Eye (tissue), 1 donor: ENCODE data around the gene USP47.
A peak's percentile ranks its signal among the peaks of the same experiment; 100 is the strongest.

Source experiments
- DNase-seq: peaks from one replicate; pipeline ENCODE4 v3.0.0-alpha.2; 2015

Gene USP47

DNA sequence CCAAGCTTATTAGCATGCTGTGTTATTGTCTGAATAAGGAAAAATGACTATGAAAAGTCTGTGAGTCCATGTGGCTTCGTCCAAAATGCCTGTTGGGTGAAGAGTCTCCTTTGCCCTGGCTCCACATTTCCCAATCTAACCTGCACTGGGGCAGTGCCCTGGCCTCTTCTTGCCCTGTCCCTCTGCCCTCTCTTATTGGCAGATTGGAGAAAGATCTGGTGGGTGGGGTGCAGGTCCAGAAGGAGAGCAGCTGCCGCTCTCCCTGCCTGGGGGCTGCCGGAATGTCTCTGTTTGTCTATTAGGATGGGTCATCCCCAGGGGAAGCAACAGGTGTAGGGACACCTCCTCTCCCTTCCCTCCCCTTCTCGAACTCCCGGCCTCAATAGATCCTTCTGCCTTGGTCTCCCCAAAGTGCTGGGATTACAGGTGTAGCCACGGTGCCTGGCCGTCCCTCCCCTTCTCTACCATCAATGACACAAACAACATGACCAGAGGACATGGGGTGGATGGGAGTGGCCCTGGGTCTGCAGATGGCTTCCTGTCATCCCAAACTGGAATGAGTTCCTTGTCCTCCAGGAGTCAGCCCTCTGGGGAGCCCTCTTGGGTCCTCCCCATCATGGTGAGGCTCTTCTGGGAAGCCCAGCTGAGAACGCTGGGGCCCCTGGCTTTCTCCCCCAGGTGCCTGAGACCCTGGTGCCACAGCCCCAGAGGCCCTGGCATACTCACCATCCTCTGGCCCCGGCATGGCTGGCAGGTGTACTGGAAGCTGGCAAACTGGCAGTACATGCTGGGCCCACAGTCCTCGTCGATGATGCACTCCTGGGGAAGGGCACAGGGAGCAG is 126.1 kb downstream of the USP47 start:
- no peak for DNase-seq

DNA sequence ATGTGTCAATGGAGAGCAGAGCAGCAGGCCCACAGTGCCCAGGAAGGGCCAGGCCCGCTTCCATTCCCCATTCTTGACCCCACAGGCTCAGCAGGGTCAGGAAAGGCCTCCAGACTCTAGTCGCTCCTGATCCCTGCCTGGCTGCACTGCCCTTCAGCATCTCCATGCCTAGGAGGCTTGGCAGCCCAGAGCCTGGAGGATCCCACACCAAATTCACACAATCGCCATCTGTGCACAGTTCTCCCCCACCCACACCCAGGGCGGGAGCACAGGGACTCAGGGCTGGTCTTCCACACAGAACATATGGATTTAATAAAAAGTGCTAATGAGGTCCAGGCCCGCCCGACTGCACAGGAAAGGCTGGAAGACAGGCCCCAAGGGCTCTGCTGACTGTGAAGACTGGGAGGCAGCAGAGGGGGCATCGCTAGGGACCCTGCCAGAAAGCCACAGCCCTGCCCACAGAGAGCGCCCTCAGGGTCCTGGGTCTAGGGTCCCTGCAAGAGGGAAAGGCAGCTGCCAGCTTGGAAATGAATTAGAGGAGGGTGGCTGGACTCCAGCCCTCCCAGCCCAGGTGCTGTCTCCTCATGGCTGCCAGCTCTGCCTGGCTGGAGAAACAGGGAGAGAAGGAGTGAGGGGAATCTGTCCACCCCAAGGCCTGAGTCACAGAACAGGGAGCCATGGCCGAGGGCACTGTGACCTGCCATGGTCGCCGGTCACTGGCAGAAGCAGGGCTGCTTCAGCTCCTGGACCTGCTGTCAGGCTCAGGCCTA is 126.9 kb downstream of the USP47 start:
- DNase-seq, result peak; percentile 79

DNA sequence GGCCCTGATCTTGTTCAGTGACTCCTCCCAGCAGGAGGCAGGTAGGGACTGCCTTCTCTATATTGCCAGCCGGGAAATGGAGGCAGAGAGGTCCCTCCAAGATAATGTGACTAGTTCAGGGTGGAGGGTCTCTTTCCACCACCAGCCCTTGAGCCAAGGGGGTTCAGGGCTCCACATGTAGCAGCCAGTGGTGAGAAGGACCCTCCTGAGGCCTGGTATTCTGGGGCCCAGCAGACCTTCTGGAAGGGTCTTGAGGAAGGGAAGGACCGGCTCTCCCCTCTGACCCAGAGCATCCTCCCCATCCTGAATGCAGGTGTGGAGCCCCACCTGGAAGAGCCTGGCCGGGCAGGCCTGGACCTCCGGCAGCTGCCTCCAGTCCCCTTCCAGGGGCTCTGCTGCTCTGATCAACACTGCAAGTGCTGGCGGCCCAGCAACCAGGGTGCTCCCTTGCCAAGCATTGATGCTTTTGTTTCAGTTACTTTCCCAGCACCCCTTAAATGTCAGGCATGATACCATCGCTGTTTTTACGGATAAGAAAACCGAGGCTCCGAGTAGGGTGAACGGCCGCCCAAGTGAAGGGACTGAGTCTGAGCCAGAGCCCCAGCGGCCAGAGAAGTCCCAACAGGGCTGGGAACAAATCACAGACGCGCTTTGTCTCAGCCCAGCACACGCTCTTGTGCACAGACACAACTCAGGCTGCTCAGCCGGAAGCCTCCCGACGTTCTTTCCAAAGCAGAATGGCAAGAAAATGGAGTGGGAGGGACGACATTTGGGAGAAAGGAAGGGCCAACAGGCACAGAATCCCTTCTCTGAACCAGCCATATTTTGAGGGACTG is 127.8 kb downstream of the USP47 start:
- peak; percentile 42 for DNase-seq

DNA sequence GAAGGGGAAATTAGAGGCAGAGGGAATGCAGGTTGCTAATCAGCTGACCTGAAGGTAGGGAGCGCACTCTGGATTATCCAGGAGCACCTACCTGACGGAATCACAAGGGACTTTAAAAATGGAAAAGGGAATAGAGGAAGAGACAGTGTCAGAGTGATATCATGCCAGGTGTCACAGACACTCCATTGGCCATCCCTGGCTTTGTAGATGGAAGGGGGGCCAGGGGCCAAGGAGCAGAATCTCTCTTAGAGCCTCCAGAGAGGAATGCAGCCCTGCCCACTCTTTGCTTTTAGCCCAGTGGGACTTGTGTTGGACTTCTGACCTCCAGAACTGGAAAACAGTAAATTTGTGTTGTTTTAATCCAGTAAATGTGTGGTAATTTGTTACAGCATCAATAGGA is 128.8 kb downstream of the USP47 start:
- DNase-seq, result no peak

DNA sequence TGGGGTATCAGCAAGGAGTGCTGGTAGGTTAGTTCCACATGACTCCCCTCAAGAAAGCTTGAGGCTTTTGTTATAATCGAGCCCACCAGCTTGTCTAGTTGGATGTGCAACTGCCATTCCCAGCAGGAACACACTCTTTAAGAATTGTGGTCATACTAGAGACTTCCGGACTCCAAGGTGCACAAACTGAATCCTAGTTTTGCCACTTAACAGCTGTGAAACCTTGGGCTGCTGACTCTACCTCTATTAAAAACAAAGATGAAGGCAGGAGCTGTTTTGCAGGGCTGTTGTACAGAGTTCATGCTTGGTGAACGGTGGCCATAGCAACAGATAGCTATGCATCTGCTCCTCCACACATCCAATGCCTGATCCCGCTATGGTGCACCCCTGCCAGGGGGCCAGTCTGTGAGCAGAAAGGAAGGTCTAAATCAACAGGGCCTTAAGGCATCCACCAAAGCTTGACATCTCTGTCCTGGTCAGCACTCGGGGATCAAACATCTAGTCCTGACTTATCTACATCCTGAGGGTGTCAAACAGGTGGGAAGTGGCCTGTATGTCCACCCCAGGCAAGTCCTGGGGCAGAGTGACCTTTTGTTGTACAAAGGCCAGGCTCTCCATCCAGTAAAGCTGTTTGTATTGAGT is 130.3 kb downstream of the USP47 start:
- peak; percentile 85 for DNase-seq

DNA sequence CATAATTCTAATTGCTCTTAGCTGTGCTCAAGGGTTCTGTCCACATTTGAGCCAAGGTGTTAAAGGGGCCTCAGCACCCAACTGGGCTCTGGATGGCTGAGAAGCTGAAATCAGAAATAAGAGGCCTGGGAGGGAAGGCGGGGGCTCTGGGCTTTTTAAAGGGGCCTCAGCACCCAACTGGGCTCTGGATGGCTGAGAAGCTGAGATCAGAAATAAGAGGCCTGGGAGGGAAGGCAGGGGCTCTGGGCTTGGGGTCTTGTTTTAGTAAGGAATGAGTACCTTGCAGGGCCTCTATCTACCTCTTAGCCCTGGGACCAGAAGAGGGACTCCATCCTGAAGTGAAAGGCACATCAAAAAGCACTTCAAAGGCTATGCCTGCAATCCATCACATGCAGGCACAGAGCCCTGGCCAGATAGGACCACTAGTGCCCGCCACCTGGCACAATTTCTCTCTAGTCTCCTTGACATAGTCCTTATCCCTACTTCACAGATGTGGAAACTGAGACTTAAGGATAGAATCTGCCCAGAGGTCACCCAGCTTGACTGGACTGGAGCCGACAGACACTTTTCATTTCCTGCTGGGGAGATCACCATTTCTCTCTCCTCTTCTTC is 131.1 kb downstream of the USP47 start:
- DNase-seq, result no peak

DNA sequence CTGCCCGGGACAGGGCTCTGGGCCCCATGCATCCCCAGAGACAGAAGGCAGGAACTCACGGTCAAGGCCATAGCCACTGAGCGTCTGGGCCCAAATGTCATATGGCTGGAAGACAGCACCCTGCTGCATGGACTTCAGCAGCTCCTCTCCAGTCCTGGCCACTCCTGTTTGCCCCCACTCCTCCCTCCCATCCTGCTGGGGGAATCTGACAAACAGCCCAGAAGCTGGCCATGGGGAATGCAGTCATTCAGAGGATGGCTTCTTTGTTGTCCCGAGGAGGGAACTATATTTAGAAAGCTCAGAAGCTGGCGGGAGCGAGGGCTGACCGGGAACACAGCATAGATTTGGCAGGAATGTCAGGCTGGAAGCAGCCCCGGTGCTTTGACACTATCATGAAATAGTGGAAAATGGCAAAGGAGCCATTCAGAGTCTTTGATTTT is 131.6 kb downstream of the USP47 start:
- peak; percentile 73 for DNase-seq

DNA sequence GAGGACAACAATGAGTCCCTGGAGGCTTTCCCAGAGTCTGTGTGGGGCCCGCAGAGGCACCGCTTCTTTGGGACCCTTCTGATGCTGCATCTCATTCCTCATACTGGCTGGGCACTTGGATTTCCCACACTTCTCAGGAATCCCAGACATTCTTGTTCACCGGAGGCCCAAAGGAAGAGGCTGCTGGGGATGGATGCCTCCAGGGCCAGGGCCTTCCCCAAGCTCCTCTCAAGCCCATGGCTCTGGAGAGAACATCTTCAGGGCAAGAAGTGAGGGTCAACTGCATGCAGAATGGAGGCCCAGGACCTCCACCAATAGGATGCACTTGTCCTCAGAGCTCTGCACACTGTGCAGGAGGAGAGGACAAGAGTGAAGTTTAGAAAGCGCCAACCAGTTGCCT is 132.1 kb downstream of the USP47 start:
- no peak for DNase-seq

DNA sequence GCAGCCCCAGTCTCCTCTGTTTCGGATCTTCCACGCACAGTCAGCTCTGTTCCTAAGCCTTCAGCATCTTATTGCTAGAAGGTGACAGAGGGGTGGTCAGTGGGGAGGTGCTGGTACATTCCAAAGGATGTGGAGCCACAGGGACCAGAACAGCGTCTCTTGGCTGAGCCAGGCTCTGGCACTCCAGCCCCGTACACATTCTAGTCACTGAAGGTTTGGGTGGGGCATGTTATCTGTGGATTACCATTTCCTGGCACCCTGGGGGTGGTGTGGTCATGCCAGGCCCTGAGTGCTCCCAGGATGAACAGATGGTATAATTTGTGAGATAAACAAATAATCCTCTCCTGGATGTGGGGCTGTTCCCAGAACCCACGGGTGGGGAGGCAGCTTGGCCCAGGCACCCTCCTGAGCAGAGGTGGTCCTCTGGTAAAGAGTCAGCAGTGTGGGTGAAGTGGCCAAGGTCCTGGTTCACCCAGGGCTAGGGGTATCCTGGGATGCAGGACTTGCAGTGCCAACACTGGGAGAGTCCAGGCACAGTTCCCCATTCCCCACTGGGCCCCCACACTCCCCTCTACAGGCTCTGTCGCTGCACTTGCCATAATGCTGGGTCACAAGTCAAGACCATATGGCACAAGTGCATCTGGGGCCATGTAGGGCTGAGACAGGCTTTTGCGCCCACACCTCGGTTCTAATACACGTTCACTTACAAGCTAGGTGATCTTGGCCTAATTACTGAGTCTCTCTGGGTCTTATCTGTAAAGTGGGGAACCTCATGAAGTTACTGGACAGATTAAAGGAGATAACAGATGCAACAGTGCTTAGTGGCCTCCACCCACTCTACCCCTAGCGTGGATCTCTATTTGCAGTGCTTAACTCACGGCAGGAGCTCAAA is 133.7 kb downstream of the USP47 start:
- no peak for DNase-seq

DNA sequence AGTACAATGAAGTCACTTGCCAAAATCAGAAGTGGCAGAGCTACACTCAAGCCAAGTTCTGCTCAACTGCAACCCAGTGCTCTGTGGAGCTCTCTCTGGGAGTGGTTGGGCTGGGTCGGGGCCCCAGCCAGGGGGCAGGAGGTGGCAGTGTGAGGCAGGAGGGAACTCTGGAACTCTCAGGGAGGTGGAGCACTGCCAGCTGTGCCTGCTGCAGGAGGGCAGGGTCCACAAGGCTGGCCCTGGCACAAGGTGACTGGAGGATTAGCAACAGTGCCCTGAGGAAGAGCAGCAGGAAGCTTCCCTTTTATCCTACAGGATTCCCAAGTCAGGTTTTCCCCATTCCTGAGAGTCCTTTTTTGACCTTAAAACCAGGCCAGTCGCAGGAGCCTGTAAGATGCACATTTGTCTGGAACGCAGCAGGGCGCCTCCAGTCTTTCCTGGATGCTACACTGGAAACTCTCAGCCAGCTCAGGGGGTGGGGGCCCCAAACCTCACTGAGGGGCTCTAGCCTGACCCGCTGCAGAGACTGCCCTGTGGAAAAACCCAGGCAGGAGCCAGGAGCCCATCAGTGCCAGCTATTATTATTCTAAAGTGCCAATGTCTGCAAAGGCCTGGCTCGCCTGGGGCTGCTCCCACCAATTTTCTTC is 134.8 kb downstream of the USP47 start:
- no peak for DNase-seq

DNA sequence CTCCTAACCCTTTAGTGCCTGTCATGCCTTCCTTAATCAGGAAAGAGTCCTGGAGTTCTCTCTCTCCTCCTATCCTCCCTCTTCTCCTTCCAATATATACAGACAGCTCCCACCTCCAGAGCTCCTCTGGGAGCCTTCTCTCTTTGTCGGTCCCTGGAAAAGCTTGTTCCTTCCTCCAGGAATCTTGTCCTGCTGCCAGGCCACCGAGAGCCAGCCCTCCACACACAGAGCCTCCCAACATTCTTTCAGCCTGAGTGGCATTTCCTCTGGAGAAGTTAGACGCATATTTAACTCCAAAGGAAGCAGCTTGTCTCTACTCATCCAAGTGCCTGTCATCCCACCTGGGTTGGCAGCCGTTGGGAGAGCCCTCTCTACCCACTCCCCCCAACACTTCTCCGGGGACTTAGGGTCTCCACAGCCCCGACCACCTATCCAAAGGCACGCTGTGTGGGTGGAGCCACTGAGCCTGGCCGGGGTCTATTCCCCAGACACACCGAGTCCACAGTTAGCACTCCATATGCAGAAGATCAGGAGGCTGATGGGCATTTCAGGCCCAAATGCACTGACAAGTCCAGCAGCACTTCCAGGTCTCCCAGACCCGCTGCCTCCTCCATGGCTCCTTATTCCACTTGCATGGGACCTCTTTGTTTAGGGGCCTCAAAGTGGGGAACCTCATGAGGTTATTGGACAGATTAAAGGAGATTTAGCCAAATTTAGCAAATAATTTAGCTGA is 135.6 kb downstream of the USP47 start:
- DNase-seq, result peak; percentile 62

DNA sequence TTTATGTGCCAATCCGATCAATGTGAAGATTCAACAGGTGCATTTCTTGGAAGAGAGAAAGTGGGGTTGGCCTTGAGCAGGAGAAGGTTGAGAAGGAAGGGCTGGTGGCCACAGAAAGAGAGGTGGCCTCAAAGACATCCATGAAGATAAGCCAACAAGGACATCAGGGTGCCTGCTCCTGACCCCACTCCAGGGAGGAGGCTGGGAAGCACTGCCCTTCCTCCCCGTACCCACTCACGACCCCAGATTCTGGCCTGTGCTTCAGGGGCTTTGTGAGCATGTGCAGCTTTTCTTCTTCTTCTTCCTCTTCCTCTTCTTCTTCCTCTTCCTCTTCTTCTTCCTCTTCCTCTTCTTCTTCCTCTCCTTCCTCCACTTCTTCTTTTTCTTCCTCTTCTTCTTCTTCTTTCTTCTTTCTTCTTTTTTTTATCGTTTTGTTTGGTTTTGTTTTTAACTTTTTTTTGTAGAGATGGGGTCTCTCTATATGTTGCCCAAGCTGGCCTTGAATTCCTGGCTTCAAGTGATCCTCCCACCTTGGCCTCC is 136.4 kb downstream of the USP47 start:
- DNase-seq, result no peak

DNA sequence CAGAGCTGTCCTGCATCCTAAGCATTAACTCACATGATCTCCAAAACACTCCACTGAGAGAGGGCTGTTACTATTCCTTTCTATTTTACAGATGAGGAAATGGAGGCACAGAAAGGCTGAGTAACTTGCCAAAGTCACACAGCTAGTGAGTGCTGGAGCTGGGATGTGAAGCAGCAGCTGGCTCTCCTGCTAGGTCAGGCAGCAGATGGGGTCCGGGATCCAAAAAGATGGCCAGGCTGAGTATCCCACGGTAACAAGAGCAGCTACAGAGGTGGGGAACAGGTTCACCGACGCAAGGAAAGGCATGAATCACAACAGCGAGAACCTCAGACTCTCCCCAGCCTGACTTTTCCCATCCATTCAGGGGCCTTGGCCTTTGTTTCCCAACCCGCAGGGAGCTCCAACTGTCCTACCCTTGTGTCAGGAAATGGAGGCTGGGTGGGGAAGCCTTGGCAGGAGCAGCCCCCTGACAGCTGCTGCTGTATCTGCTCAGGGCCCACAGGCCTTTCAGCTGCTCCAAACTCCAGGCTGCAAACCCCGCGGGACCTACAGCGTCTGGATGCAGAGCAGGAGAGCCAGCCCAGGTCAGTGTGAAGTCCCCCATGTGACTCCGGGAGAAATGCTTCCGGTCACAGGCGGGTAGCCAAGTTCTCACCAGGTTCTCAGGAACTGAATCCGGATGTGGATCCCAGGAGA is 137.2 kb downstream of the USP47 start:
- peak; percentile 90 for DNase-seq

DNA sequence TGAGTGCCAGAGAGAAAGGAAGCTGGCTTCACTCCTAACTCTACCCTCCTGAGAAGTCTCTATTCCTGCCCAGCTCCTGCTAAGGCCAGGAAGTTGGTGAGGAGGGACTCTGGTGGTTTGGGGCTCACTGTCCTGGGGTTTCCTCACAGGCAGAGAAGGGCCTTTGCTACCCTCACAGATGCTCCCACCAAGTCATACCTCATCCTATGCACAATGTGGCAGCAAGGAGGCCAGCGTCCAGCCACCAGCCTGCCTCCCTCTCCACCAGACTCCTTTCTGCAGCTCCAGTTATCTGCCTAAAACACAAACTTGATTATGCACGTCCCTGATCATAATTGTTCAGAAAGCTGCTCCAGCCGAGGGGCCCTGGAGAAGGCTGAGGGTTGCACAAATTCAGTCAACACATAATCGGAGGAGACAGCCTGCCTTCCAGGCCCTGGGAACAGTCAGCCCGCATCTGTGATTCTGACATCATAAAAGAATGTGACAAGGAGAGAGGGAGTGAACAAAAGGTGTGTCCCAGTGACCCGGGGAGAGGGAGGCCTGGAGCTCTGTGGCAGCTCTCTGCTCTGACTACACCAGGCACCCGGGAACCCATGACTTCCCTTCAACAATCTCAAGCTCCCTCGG is 137.8 kb downstream of the USP47 start:
- DNase-seq, result peak; percentile 96

DNA sequence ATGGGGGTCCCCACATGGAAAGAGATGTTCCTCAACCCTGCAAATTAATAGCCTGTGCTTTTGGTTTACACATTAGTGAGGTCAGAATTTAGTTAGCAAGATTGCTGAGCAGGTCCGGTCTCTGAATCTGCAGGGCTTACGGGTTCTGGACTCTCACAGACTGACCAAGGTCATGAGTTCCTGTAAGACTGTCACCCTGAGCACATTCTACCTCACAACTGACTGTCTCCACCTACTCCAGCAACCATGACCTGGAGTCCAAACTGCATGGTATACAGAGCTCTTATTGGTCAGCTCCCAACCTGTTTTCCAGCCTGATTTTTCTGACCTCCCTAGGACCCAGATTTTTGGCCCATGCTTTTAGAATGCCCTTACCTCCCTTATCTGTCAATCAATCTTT is 138.4 kb downstream of the USP47 start:
- DNase-seq, result no peak

DNA sequence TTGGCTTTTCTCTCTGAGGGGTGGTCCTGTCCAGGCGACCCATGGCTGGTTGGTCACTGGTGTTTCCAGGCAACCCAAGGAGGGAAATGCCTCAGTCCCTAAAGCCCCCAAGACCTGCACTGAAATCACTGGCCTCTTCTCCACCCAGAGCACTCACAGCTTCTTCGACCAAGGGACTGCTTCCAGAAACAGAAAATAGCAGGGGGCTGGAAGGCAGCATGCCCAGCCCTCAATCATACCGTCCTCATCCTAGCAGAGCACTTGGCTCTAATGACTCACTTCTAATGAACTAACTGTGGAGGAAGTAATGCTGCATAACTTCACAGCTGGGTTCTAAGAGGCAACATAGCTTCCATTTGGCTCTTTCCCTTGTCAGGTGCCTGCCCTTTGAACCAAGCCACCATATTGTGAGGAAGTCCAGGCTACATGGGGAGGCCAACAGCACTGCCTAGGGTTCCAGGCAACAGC is 139.1 kb downstream of the USP47 start:
- no peak for DNase-seq

DNA sequence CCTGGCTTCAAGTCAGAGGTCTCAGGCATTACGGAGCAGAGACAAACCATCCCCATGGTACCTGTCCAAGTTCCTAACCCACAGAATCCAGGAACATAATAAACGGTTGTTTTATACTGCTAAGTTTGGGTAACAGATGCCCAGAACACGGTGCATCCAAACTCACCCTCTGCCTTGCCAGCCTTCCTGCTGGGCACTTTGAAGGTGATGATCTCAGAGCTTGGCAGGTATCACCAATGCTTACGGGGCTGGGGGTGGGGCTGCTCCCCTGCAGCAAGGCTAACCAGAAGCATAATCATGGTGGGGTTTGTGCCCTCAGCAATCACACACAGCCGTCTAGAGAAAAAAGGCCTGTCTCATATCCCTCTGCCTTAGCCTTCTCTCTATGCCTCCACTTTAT is 139.6 kb downstream of the USP47 start:
- DNase-seq, result no peak

DNA sequence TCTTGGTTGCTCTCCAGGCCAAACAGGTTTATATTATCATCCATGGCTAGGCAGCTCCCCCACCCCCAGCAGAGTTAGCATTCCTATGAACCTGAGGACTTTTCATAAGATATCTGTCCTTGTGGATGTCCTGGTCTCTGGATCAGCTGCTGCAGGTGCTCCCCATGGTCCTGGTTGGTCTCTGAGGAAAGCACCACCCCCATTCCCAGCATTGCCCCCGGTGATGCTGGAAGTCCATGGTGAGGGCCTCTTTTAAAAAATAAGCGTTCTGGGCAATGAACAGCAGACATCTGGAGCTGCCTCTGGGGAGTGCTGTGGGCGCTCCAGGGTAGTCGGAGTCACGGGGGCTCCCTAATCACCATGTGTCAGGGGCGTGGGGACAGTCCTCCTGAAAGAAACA is 140.1 kb downstream of the USP47 start:
- DNase-seq, result no peak
